ENCODE measurements around the gene WDR62. TPM values are rescaled to one million over a fixed set of nuclear protein-coding genes. Genes with fewer than 3 reads are reported as not detected.

WDR62 gene
- total RNA-seq, 2 experiments from 2014 or later, result 44.5 to 60.2 TPM

GRCh38 chr19:36151144-36152018, 96.7 kb downstream of the WDR62 start:
- H3K27ac ChIP-seq (ENCODE audit: low read depth, low read length, poor library complexity, severe bottlenecking), result no peak overlapping the region
- peaks cover 41% of the 10 kb centered on the region for H3K36me3 ChIP-seq (ENCODE audit: insufficient read depth, low read length)
- no peaks in the 10 kb centered on the region for H3K4me1 ChIP-seq (ENCODE audit: insufficient read depth, low read length, poor library complexity, severe bottlenecking)
- TF ChIP-seq CTCF (conservative IDR thresholded peaks at IDR 0.05; ENCODE audit: low read length) (no peak), EZH2phosphoT487 (IDR thresholded peaks at IDR 0.05; ENCODE audit: borderline replicate concordance, low read depth, low read length) (no peak)
- no peaks in the 10 kb centered on the region for H3K79me2 ChIP-seq (ENCODE audit: insufficient read depth, low read depth, low read length)
- no peak overlapping the region for H3K4me2 ChIP-seq (ENCODE audit: low read length)
- POLR2A ChIA-PET, result no interaction called here
- intact Hi-C loops (cut with micrococcal nuclease; ENCODE audit: unreplicated experiment), result no loop called here
- CTCF ChIA-PET (ENCODE audit: unreplicated experiment), result no interaction called here
- H3K9me2 ChIP-seq (ENCODE audit: insufficient read depth, low read length), result no peaks in the 10 kb centered on the region
- H4K20me1 ChIP-seq (ENCODE audit: insufficient read depth, low read length), result no peaks in the 10 kb centered on the region
- no peak for DNase-seq (ENCODE audit: low spot score)
- H3K9me3 ChIP-seq (ENCODE audit: low read length), result no peaks in the 10 kb centered on the region
- H3K4me3 ChIP-seq (ENCODE audit: low read depth, low read length, poor library complexity, severe bottlenecking), result no peak overlapping the region
- no TSS peak for BruUV-seq (replicated peaks)
- no peak overlapping the region for H2AFZ ChIP-seq (ENCODE audit: low read length)

- Histone ChIP-seq H3K27ac (ENCODE audit: low read depth, low read length, poor library complexity, severe bottlenecking) (no peak overlapping the region), H2AFZ (ENCODE audit: low read length) (no peak overlapping the region), H3K4me2 (ENCODE audit: low read length) (no peak overlapping the region), H3K79me2 (ENCODE audit: insufficient read depth, low read depth, low read length) (no peaks in the 10 kb centered on the region), H3K9me2 (ENCODE audit: insufficient read depth, low read length) (no peaks in the 10 kb centered on the region), H3K4me1 (ENCODE audit: insufficient read depth, low read length, poor library complexity, severe bottlenecking) (no peaks in the 10 kb centered on the region), H3K4me3 (ENCODE audit: low read depth, low read length, poor library complexity, severe bottlenecking) (no peak overlapping the region), H3K36me3 (ENCODE audit: insufficient read depth, low read length) (peaks cover 35% of the 10 kb centered on the region), H4K20me1 (ENCODE audit: insufficient read depth, low read length) (no peaks in the 10 kb centered on the region), H3K9me3 (ENCODE audit: low read length) (no peaks in the 10 kb centered on the region)
- intact Hi-C loops (cut with micrococcal nuclease; ENCODE audit: unreplicated experiment), result no loop called here
- no peak for TF ChIP-seq CTCF (conservative IDR thresholded peaks at IDR 0.05; ENCODE audit: low read length)
- no peak for TF ChIP-seq EZH2phosphoT487 (IDR thresholded peaks at IDR 0.05; ENCODE audit: borderline replicate concordance, low read depth, low read length)
- no TSS peak for BruUV-seq (replicated peaks)
- POLR2A ChIA-PET, result no interaction called here
- CTCF ChIA-PET (ENCODE audit: unreplicated experiment), result no interaction called here
- no peak for DNase-seq (ENCODE audit: low spot score)
These were observed 97.3 kb downstream of the WDR62 start for GRCh38 chr19:36152019-36152351.

- Histone ChIP-seq H3K4me2 (ENCODE audit: low read length) (no peak within 1 kb of the TSS), H3K36me3 (ENCODE audit: insufficient read depth, low read length) (peaks cover 32% of the 10 kb centered on the region; the same call in 1 of the 2 replicates), H3K4me1 (ENCODE audit: insufficient read depth, low read length, poor library complexity, severe bottlenecking) (no peaks in the 10 kb centered on the region), H2AFZ (ENCODE audit: low read length) (no peak within 1 kb of the TSS), H3K79me2 (ENCODE audit: insufficient read depth, low read depth, low read length) (no peaks in the 10 kb centered on the region), H4K20me1 (ENCODE audit: insufficient read depth, low read length) (no peaks in the 10 kb centered on the region), H3K4me3 (ENCODE audit: low read depth, low read length, poor library complexity, severe bottlenecking) (no peak within 1 kb of the TSS), H3K9me2 (ENCODE audit: insufficient read depth, low read length) (no peaks in the 10 kb centered on the region), H3K27ac (ENCODE audit: low read depth, low read length, poor library complexity, severe bottlenecking) (no peak within 1 kb of the TSS), H3K9me3 (ENCODE audit: low read length) (no peaks in the 10 kb centered on the region)
- intact Hi-C loops (cut with micrococcal nuclease; ENCODE audit: unreplicated experiment), result no loop called here
- TF ChIP-seq EZH2phosphoT487 (IDR thresholded peaks at IDR 0.05; ENCODE audit: borderline replicate concordance, low read depth, low read length), result no peak
- no peak for TF ChIP-seq CTCF (conservative IDR thresholded peaks at IDR 0.05; ENCODE audit: low read length)
- POLR2A ChIA-PET, result no interaction called here
- CTCF ChIA-PET (ENCODE audit: unreplicated experiment), result no interaction called here
- BruUV-seq (replicated peaks), result no TSS peak
- no peak for DNase-seq (ENCODE audit: low spot score)
These were observed 97.8 kb downstream of the WDR62 start, which contains the start of gene COX7A1 for GRCh38 chr19:36152352-36153091. COX7A1 (minus strand) TSS chr19:36152447; CDS start chr19:36152407, 40 bp downstream.

Measured in OCI-LY7 (cell line).